ENCODE measurements around the gene CGB5. TPM values are rescaled to one million over a fixed set of nuclear protein-coding genes. Genes with fewer than 3 reads are reported as not detected.

Gene CGB5
- total RNA-seq, 4 donors from 2014 or later = not detected

- Histone ChIP-seq H3K27me3 (peaks cover 98% of the 10 kb centered on the region), H3K9me3 (no peaks in the 10 kb centered on the region), H3K4me3 (no peak overlapping the region), H3K36me3 (no peaks in the 10 kb centered on the region), H3K4me1 (peaks cover 0 to 19% (median 10%) of the 10 kb centered on the region in 3 donors), H3K27ac (no peak overlapping the region)
- WGBS, 2 donors (ENCODE audit: low coverage in 1 of 2) = 0% methylated on average over 1 of the region's 3 CpGs; no CpG with 5 or more reads in 1 of the 2 donors
- TF ChIP-seq CTCF (IDR thresholded peaks at IDR 0.05) = no peak
- ATAC-seq = no peak
Measured at GRCh38 chr19:49067554-49067953, 23.9 kb downstream of the CGB5 start.

GRCh38 chr19:49069026-49069425, 25.4 kb downstream of the CGB5 start:
- no peak for TF ChIP-seq CTCF (IDR thresholded peaks at IDR 0.05)
- TF ChIP-seq POLR2AphosphoS5 (IDR thresholded peaks at IDR 0.05) = no peak
- no peak for TF ChIP-seq POLR2A (IDR thresholded peaks at IDR 0.05)
- TF ChIP-seq EP300 (IDR thresholded peaks at IDR 0.05) = no peak
- ATAC-seq = no peak
- H3K4me1 ChIP-seq = peaks cover 0 to 23% (median 10%) of the 10 kb centered on the region in 3 donors
- peaks cover 98% of the 10 kb centered on the region for H3K27me3 ChIP-seq
- no peak overlapping the region for H3K27ac ChIP-seq
- no peaks in the 10 kb centered on the region for H3K36me3 ChIP-seq
- no peak overlapping the region for H3K4me3 ChIP-seq
- no peaks in the 10 kb centered on the region for H3K9me3 ChIP-seq
- WGBS, 2 donors (ENCODE audit: low coverage in 1 of 2) = 90 to 96% methylated on average over 4 to 7 of the region's 9 CpGs

GRCh38 chr19:49070416-49070815, 26.8 kb downstream of the CGB5 start:
- 90 to 97% methylated on average over 11 to 13 of the region's 21 CpGs for WGBS, 2 donors (ENCODE audit: low coverage in 1 of 2)
- H3K4me1 ChIP-seq = peaks cover 0 to 12% (median 4%) of the 10 kb centered on the region in 3 donors
- no peaks in the 10 kb centered on the region for H3K36me3 ChIP-seq
- TF ChIP-seq EP300 (IDR thresholded peaks at IDR 0.05) = no peak
- TF ChIP-seq CTCF (IDR thresholded peaks at IDR 0.05) = no peak
- no peak for TF ChIP-seq POLR2A (IDR thresholded peaks at IDR 0.05)
- no peak for TF ChIP-seq POLR2AphosphoS5 (IDR thresholded peaks at IDR 0.05)
- no peak overlapping the region for H3K4me3 ChIP-seq
- ATAC-seq = no peak
- H3K9me3 ChIP-seq = no peaks in the 10 kb centered on the region
- H3K27ac ChIP-seq = no peak overlapping the region
- peaks cover 91% of the 10 kb centered on the region for H3K27me3 ChIP-seq

- Histone ChIP-seq H3K9me3 (no peaks in the 10 kb centered on the region), H3K4me1 (peaks cover 0 to 12% (median 4%) of the 10 kb centered on the region in 3 donors), H3K36me3 (no peaks in the 10 kb centered on the region), H3K27me3 (peaks cover 77% of the 10 kb centered on the region), H3K27ac (no peak overlapping the region), H3K4me3 (no peak overlapping the region)
- 8% methylated on average over 6 of the region's 93 CpGs; no CpG with 5 or more reads in 1 of the 2 donors for WGBS, 2 donors (ENCODE audit: low coverage in 1 of 2)
- TF ChIP-seq POLR2A (IDR thresholded peaks at IDR 0.05) (no peak), CTCF (IDR thresholded peaks at IDR 0.05) (no peak), EP300 (IDR thresholded peaks at IDR 0.05) (no peak)
- ATAC-seq = no peak
Measured at GRCh38 chr19:49071860-49072547, 28.4 kb downstream of the CGB5 start.

Measured in gastroesophageal sphincter (tissue), 4 donors.